DND-41 (cell line): Measurements from ENCODE around the gene NAPA.

ENCODE experiments used
- ATAC-seq: fragments of 200-7000 bp; cut with Tn5 transposase; 3 replicates; pipeline ENCODE4 v1.9.1; 2021; ENCODE audit warnings: low read depth; ENCODE audit not compliant: insufficient read depth
- DNase-seq: peaks from one replicate; pipeline ENCODE4 v3.0.0-alpha.2; 2020
- H2AFZ ChIP-seq: 2 replicates; pipeline ENCODE4 v1.6.0; 2012; ENCODE audit warnings: low read depth, low read length
- H3K27ac ChIP-seq: 2 replicates; pipeline ENCODE4 v1.5.1; 2012; ENCODE audit warnings: low read length, inconsistent platforms
- H3K27me3 ChIP-seq: fragments of 200-600 bp; sonication (generic); 2 replicates; pipeline ENCODE4 v1.6.0; 2012; ENCODE audit warnings: low read length, mild to moderate bottlenecking, inconsistent platforms; ENCODE audit not compliant: insufficient read depth, poor library complexity
- H3K36me3 ChIP-seq: 2 replicates; pipeline ENCODE4 v1.5.1; 2012; ENCODE audit warnings: low read length, inconsistent platforms; ENCODE audit not compliant: insufficient read depth
- H3K4me1 ChIP-seq: 2 replicates; pipeline ENCODE4 v1.5.1; 2012; ENCODE audit warnings: mild to moderate bottlenecking, low read length; ENCODE audit not compliant: insufficient read depth
- H3K4me2 ChIP-seq: 2 replicates; pipeline ENCODE4 v1.6.0; 2012; ENCODE audit warnings: mild to moderate bottlenecking, moderate library complexity, low read length, inconsistent platforms; ENCODE audit not compliant: insufficient read depth
- H3K4me3 ChIP-seq, 2 experiments: fragments of 200-600 bp in 1 of 2; shearing (Covaris generic) in 1 of 2; 2 replicates each; pipeline ENCODE4 v1.5.1; 2012 to 2016; ENCODE audit warnings: inconsistent platforms in 2 of 2, low read length in 2 of 2, mild to moderate bottlenecking in 2 of 2, low read depth in 1 of 2, moderate library complexity in 1 of 2
- H3K79me2 ChIP-seq: 2 replicates; pipeline ENCODE4 v1.6.0; 2012; ENCODE audit warnings: low read length, inconsistent platforms; ENCODE audit not compliant: insufficient read depth
- H3K9ac ChIP-seq: 2 replicates; pipeline ENCODE4 v1.6.0; 2012; ENCODE audit warnings: low read depth, mild to moderate bottlenecking, inconsistent platforms, low read length, moderate library complexity
- H3K9me3 ChIP-seq: 2 replicates; pipeline ENCODE4 v1.5.1; 2012; ENCODE audit warnings: low read length, moderate library complexity, mild to moderate bottlenecking, inconsistent platforms; ENCODE audit not compliant: insufficient read depth, severe bottlenecking
- H4K20me1 ChIP-seq: 2 replicates; pipeline ENCODE4 v1.6.0; 2012; ENCODE audit warnings: low read length; ENCODE audit not compliant: insufficient read depth
- EZH2 ChIP-seq: IDR thresholded peaks from 3 replicates; pipeline ENCODE4 v1.6.1; 2012; ENCODE audit warnings: borderline replicate concordance, low read depth, mild to moderate bottlenecking, moderate library complexity, low read length, inconsistent platforms; ENCODE audit not compliant: severe bottlenecking
- TF ChIP-seq, protein P1 (sequence below): IDR thresholded peaks from 2 replicates; pipeline ENCODE4 v1.5.1; 2012; ENCODE audit warnings: borderline replicate concordance, low read length, moderate library complexity, mild to moderate bottlenecking; ENCODE audit not compliant: poor library complexity, severe bottlenecking; ENCODE audit errors: extremely low read depth

The NAPA gene

DNA sequence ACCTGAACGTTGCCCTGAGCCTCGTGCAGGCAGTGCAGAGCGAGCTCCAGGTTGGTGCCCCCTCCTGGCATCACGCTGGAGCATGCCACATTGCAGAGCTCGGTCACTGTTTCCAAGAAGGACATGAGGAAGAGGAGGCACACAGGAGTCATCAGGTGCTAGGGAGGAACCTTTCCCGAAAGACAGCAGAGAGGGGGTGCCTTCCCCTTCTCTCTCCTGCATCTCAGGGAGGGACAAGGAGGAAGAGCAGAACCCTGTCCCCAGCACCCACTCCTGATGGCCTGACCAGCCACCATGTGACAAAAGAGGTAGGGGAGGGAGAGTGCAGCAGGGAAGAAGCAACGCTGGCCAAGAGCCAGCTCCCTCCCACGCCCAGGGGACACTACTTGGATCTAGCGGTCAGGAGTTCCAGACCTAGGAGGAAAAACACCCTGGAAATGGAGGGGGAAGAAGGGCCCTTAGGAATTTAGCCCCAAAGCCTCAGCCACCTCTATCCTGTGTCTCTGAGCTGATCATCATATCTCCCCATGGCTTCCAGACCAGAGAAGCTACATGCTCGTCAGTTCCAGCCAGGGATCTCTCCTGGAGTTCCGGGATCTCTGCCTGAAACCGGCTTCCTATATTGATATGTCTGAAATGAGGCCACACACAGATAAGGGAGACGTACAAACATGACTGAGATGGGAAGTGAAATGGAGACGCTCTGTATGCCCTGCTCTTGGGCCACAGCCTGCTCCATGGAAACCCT, 17.0 kb upstream of the NAPA start:
- peaks cover 21% of the 10 kb centered on the region for H3K27me3 ChIP-seq
- H3K9ac ChIP-seq: no peak overlapping the region
- H3K4me2 ChIP-seq: no peak overlapping the region
- H2AFZ ChIP-seq: no peak overlapping the region
- peaks cover 24% of the 10 kb centered on the region; the same call in 1 of the 2 replicates for H4K20me1 ChIP-seq
- H3K36me3 ChIP-seq: no peaks in the 10 kb centered on the region
- TF ChIP-seq, protein P1, sequence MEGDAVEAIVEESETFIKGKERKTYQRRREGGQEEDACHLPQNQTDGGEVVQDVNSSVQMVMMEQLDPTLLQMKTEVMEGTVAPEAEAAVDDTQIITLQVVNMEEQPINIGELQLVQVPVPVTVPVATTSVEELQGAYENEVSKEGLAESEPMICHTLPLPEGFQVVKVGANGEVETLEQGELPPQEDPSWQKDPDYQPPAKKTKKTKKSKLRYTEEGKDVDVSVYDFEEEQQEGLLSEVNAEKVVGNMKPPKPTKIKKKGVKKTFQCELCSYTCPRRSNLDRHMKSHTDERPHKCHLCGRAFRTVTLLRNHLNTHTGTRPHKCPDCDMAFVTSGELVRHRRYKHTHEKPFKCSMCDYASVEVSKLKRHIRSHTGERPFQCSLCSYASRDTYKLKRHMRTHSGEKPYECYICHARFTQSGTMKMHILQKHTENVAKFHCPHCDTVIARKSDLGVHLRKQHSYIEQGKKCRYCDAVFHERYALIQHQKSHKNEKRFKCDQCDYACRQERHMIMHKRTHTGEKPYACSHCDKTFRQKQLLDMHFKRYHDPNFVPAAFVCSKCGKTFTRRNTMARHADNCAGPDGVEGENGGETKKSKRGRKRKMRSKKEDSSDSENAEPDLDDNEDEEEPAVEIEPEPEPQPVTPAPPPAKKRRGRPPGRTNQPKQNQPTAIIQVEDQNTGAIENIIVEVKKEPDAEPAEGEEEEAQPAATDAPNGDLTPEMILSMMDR: peak; percentile 10
- no peak for TF ChIP-seq EZH2
- H3K4me1 ChIP-seq: no peaks in the 10 kb centered on the region
- DNase-seq (no peak), ATAC-seq (no peak)
- no peaks in the 10 kb centered on the region for H3K9me3 ChIP-seq
- H3K79me2 ChIP-seq: no peaks in the 10 kb centered on the region
- H3K27ac ChIP-seq: no peak overlapping the region
- H3K4me3 ChIP-seq: no peak overlapping the region

DNA sequence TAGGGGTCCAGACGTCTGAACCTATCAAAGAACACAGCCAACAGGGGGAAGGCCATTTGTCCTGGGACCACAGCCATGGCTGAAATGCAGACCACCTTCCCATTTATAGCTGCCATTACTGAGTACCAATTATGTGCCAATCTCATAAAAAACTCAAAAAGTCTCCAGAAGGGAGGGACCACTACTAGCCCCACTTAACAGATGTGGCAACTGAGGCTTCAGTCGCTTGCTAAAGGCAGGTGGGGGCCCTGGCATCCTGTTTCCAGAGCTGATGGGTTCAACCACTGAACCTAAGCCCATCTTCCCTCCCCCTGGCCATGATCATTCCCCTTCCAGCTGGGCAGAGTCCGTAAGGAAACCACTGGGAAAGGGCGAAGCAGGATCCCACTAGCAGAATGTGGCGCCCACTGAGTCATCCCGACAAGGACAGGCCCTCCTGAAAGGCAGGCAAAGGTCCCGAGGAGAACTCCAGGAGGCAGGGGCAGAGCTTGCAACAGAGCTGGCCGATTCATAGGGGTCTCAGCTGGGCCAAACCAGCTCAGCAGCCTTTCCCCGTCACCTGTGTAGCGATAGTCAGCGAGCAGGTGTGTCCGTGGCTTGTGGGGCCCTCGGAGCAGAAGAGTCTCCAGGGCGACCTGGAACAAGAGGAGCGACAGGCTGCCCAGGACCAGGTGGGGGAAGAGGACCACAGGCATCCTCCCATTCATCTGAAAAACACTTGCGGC, 14.3 kb upstream of the NAPA start:
- H3K4me1 ChIP-seq: no peaks in the 10 kb centered on the region
- H4K20me1 ChIP-seq: peaks cover 24% of the 10 kb centered on the region; the same call in 1 of the 2 replicates
- H3K27ac ChIP-seq: no peak overlapping the region
- ATAC-seq (no peak), DNase-seq (no peak)
- TF ChIP-seq EZH2: no peak
- TF ChIP-seq, protein P1: no peak
- no peak overlapping the region for H3K4me3 ChIP-seq
- no peak overlapping the region for H3K9ac ChIP-seq
- H3K79me2 ChIP-seq: no peaks in the 10 kb centered on the region
- H3K9me3 ChIP-seq: no peaks in the 10 kb centered on the region
- H3K27me3 ChIP-seq: peaks cover 23% of the 10 kb centered on the region
- no peaks in the 10 kb centered on the region for H3K36me3 ChIP-seq
- H2AFZ ChIP-seq: no peak overlapping the region
- H3K4me2 ChIP-seq: no peak overlapping the region

DNA sequence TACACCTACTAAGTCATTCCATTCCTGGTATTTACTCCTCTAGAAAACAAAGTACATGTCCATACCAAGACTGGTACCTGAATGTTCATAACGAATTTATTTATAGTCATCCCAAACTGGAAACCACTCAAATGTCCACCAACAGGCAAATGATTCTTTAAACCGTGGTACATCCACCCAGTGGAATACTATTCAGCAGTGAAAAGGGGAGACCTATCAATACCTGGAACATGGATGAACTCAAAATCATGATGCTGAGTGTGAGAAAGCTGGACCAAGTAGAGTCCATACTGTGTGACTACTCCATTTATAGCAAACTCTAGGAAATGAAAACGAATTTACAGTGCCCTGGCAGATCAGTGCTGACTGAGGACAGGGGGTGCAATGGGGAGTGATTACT, 11.9 kb upstream of the NAPA start:
- no peaks in the 10 kb centered on the region for H3K79me2 ChIP-seq
- DNase-seq: no peak
- no peak for TF ChIP-seq EZH2
- TF ChIP-seq, protein P1: no peak
- no peaks in the 10 kb centered on the region for H3K4me1 ChIP-seq
- ATAC-seq: no peak
- no peak overlapping the region for H3K4me2 ChIP-seq
- no peak overlapping the region for H3K4me3 ChIP-seq
- H3K9me3 ChIP-seq: no peaks in the 10 kb centered on the region
- no peak overlapping the region for H2AFZ ChIP-seq
- no peak overlapping the region for H3K9ac ChIP-seq
- H3K27ac ChIP-seq: no peak overlapping the region
- H4K20me1 ChIP-seq: peaks cover 34% of the 10 kb centered on the region; the same call in 1 of the 2 replicates
- peaks cover 27% of the 10 kb centered on the region for H3K27me3 ChIP-seq
- H3K36me3 ChIP-seq: no peaks in the 10 kb centered on the region
